H1 (cell line): ENCODE results near the gene MTF1.

ENCODE experiments used
- CHD2 ChIP-seq: IDR thresholded peaks from 2 replicates; pipeline ENCODE4 v1.6.1; 2012; ENCODE audit warnings: low read length, improper control_type of control experiment
- CREB1 ChIP-seq: IDR thresholded peaks from 2 replicates; pipeline ENCODE4 v1.6.1; 2012; ENCODE audit warnings: inconsistent platforms
- CTBP2 ChIP-seq: IDR thresholded peaks from 2 replicates; pipeline ENCODE4 v1.7.0; 2011; ENCODE audit warnings: borderline replicate concordance, mild to moderate bottlenecking, moderate library complexity, mixed read lengths, low read length; ENCODE audit not compliant: insufficient read depth, insufficient read length
- EP300 ChIP-seq, 2 experiments: IDR thresholded peaks; 1 replicate in 1 of 2; 2 replicates in 1 of 2; pipeline ENCODE4 v1.6.1; 2011 to 2012; ENCODE audit warnings: low read depth in 2 of 2, low read length in 2 of 2, mild to moderate bottlenecking in 2 of 2, borderline replicate concordance in 1 of 2, inconsistent platforms in 1 of 2, moderate library complexity in 1 of 2
- POLR2A ChIP-seq, 2 experiments: IDR thresholded peaks; 1 replicate in 1 of 2; 2 replicates in 1 of 2; pipeline ENCODE4 v1.6.1; 2011; ENCODE audit warnings: low read depth in 2 of 2, low read length in 2 of 2, mild to moderate bottlenecking in 2 of 2; ENCODE audit errors: control extremely low read depth in 1 of 2
- POLR2AphosphoS5 ChIP-seq: IDR thresholded peaks from 2 replicates; pipeline ENCODE4 v1.6.1; 2011; ENCODE audit warnings: low read depth, low read length
- RAD21 ChIP-seq, 2 experiments: IDR thresholded peaks in 1 of 2; conservative IDR thresholded peaks in 1 of 2; 2 replicates each; pipeline ENCODE4 v1.6.1; 2011; ENCODE audit warnings: low read depth in 2 of 2, low read length in 2 of 2, improper control_type of control experiment in 1 of 2, inconsistent platforms in 1 of 2, mild to moderate bottlenecking in 1 of 2, moderate library complexity in 1 of 2
- RNF2 ChIP-seq: fragments of 200-900, 300-1000 bp; sonication (generic); IDR thresholded peaks from 2 replicates; pipeline ENCODE4 v1.7.1; 2016; ENCODE audit warnings: borderline replicate concordance, low read depth, mild to moderate bottlenecking, antibody characterized with exemption, low read length; ENCODE audit not compliant: poor library complexity, severe bottlenecking; ENCODE audit errors: missing control alignments
- TAF7 ChIP-seq: optimal IDR thresholded peaks from 2 replicates; pipeline ENCODE3; 2011; ENCODE audit warnings: low read depth, mild to moderate bottlenecking, inconsistent platforms, low read length, moderate library complexity, borderline replicate concordance
- TBP ChIP-seq: IDR thresholded peaks from 2 replicates; pipeline ENCODE4 v1.6.1; 2011; ENCODE audit warnings: low read depth, low read length, improper control_type of control experiment
- TF ChIP-seq, protein P1 (sequence below), 3 experiments: IDR thresholded peaks; 1 replicate in 2 of 3; 2 replicates in 1 of 3; pipeline versions ENCODE4 v1.5.1 to v1.6.1; 2011; ENCODE audit warnings: low read length in 3 of 3, mild to moderate bottlenecking in 3 of 3, inconsistent platforms in 2 of 3, low read depth in 1 of 3, moderate library complexity in 1 of 3; ENCODE audit not compliant: insufficient read depth in 1 of 3; ENCODE audit errors: control extremely low read depth in 1 of 3

- TF ChIP-seq POLR2AphosphoS5 = no peak
- no peak for TF ChIP-seq TAF7
- TF ChIP-seq EP300 (IDR thresholded peaks at IDR 0.05; ENCODE audit: borderline replicate concordance in 1 of 2, low read depth in 2 of 2, low read length in 2 of 2) = no peak
- TF ChIP-seq CTBP2 = no peak
- TF ChIP-seq POLR2A (IDR thresholded peaks at IDR 0.05; ENCODE audit: control extremely low read depth in 1 of 2, low read depth in 2 of 2, low read length in 2 of 2) = no peak
- TF ChIP-seq, protein P1, sequence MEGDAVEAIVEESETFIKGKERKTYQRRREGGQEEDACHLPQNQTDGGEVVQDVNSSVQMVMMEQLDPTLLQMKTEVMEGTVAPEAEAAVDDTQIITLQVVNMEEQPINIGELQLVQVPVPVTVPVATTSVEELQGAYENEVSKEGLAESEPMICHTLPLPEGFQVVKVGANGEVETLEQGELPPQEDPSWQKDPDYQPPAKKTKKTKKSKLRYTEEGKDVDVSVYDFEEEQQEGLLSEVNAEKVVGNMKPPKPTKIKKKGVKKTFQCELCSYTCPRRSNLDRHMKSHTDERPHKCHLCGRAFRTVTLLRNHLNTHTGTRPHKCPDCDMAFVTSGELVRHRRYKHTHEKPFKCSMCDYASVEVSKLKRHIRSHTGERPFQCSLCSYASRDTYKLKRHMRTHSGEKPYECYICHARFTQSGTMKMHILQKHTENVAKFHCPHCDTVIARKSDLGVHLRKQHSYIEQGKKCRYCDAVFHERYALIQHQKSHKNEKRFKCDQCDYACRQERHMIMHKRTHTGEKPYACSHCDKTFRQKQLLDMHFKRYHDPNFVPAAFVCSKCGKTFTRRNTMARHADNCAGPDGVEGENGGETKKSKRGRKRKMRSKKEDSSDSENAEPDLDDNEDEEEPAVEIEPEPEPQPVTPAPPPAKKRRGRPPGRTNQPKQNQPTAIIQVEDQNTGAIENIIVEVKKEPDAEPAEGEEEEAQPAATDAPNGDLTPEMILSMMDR (IDR thresholded peaks at IDR 0.05; ENCODE audit: control extremely low read depth in 1 of 3, insufficient read depth in 1 of 3, low read depth in 1 of 3, low read length in 3 of 3) = no peak
- TF ChIP-seq RAD21 (IDR thresholded peaks at IDR 0.05 in 1 of 2, conservative IDR thresholded peaks at IDR 0.05 in 1 of 2; ENCODE audit: low read depth in 2 of 2, low read length in 2 of 2) = no peak
- no peak for TF ChIP-seq CREB1
- TF ChIP-seq RNF2 = no peak
- TF ChIP-seq TBP = no peak
- TF ChIP-seq CHD2 = 0 out of 2 replicates have a peak, but pooled peaks have one; percentile 35
Observed at GRCh38 chr1:37764888-37765441, 94.4 kb downstream of the MTF1 start, which contains the start of gene EPHA10.
